Hepatocyte (in vitro differentiated cells): Measurements from ENCODE around the gene CLIP1. TPM values are rescaled to one million over a fixed set of nuclear protein-coding genes. Genes with fewer than 3 reads are reported as not detected.

Experiments
- DNase-seq: peaks from one replicate; pipeline ENCODE4 v3.0.0-alpha.2; 2016; ENCODE audit warnings: low spot score
- H2AFZ ChIP-seq: fragments of 200-600 bp; sonication (generic); 2 replicates; pipeline ENCODE4 v1.6.0; 2016; ENCODE audit warnings: antibody characterized with exemption, mild to moderate bottlenecking
- H3K27ac ChIP-seq: fragments of 200-600 bp; sonication (generic); 2 replicates; pipeline ENCODE4 v1.5.1; 2016; ENCODE audit warnings: mild to moderate bottlenecking
- H3K27me3 ChIP-seq: fragments of 200-600 bp; sonication (generic); 2 replicates; pipeline ENCODE4 v1.6.1; 2016
- H3K36me3 ChIP-seq: fragments of 200-600 bp; sonication (generic); replicated peaks from 2 replicates; pipeline ENCODE4 v1.5.1; 2016; ENCODE audit warnings: low read depth; ENCODE audit not compliant: insufficient read depth
- H3K4me1 ChIP-seq: fragments of 200-600 bp; sonication (generic); 2 replicates; pipeline ENCODE4 v1.5.1; 2016; ENCODE audit warnings: mild to moderate bottlenecking, moderate library complexity; ENCODE audit not compliant: insufficient read depth
- H3K4me2 ChIP-seq: fragments of 200-600 bp; sonication (generic); 2 replicates; pipeline ENCODE4 v1.6.0; 2016
- H3K4me3 ChIP-seq: fragments of 200-600 bp; sonication (generic); 2 replicates; pipeline ENCODE4 v1.5.1; 2016; ENCODE audit warnings: mild to moderate bottlenecking
- H3K79me2 ChIP-seq: fragments of 200-600 bp; sonication (generic); 2 replicates; pipeline ENCODE4 v1.6.0; 2017; ENCODE audit warnings: mild to moderate bottlenecking
- H3K9me2 ChIP-seq: fragments of 200-600 bp; sonication (generic); replicated peaks from 2 replicates; pipeline ENCODE4 v1.6.0; 2017; ENCODE audit warnings: mild to moderate bottlenecking; ENCODE audit not compliant: insufficient read depth
- H3K9me3 ChIP-seq: fragments of 200-600 bp; sonication (generic); 2 replicates; pipeline ENCODE4 v1.5.1; 2016; ENCODE audit warnings: low read depth, mild to moderate bottlenecking
- H4K20me1 ChIP-seq: fragments of 200-600 bp; sonication (generic); 2 replicates; pipeline ENCODE4 v1.6.0; 2016; ENCODE audit warnings: mild to moderate bottlenecking; ENCODE audit not compliant: insufficient read depth, poor library complexity, severe bottlenecking
- EZH2 ChIP-seq: fragments of 200-600 bp; sonication (generic); IDR thresholded peaks from 2 replicates; pipeline ENCODE4 v1.6.1; 2016; ENCODE audit warnings: antibody characterized with exemption, mild to moderate bottlenecking, borderline replicate concordance
- EZH2phosphoT487 ChIP-seq: fragments of 200-600 bp; sonication (generic); IDR thresholded peaks from one replicate; pipeline ENCODE4 v1.6.1; 2018; ENCODE audit warnings: antibody characterized with exemption, mild to moderate bottlenecking, low read depth, moderate library complexity; ENCODE audit not compliant: unreplicated experiment, severe bottlenecking
- WGBS: methylation state at CpG from one replicate; pipeline ENCODE4 v1.1.6; 2016; ENCODE audit warnings: low lambda C conversion rate; ENCODE audit errors: missing lambda C conversion rate; 5-methylcytosine and 5-hydroxymethylcytosine counted together
- polyA plus RNA-seq: library from polyadenylated mRNA; unstranded; fragments of >200 nt; fragmentation: Nextera tagmentation; extraction: Ambion mirVana; gene quantifications from 2 replicates; pipeline ENCODE4 v1.2.1, GENCODE V29; 2016
- total RNA-seq: library from RNA; depleted of rRNA; stranded (reverse); fragments of >200 nt; gene quantifications from 2 replicates; pipeline ENCODE4 v1.2.3, GENCODE V29; 2014
- TF ChIP-seq, protein P1 (sequence below): fragments of 200-600 bp; sonication (generic); IDR thresholded peaks from 2 replicates; pipeline ENCODE4 v1.5.1; 2016; ENCODE audit warnings: antibody characterized with exemption, mild to moderate bottlenecking; ENCODE audit not compliant: poor library complexity

Gene CLIP1
- total and polyA plus RNA-seq, 2 experiments from 2014 or later = 38.0 to 45.2 TPM

- Histone ChIP-seq H3K36me3 (no peaks in the 10 kb centered on the region), H2AFZ (no peak overlapping the region), H3K4me2 (no peak overlapping the region), H4K20me1 (no peaks in the 10 kb centered on the region), H3K9me2 (no peaks in the 10 kb centered on the region), H3K27ac (no peak overlapping the region), H3K27me3 (no peaks in the 10 kb centered on the region), H3K79me2 (no peaks in the 10 kb centered on the region), H3K4me1 (peaks cover 8% of the 10 kb centered on the region), H3K4me3 (no peak overlapping the region), H3K9me3 (no peaks in the 10 kb centered on the region)
- 91% methylated on average over 5 of the region's 5 CpGs for WGBS
- DNase-seq = no peak
- TF ChIP-seq EZH2phosphoT487 = no peak
- TF ChIP-seq, protein P1, sequence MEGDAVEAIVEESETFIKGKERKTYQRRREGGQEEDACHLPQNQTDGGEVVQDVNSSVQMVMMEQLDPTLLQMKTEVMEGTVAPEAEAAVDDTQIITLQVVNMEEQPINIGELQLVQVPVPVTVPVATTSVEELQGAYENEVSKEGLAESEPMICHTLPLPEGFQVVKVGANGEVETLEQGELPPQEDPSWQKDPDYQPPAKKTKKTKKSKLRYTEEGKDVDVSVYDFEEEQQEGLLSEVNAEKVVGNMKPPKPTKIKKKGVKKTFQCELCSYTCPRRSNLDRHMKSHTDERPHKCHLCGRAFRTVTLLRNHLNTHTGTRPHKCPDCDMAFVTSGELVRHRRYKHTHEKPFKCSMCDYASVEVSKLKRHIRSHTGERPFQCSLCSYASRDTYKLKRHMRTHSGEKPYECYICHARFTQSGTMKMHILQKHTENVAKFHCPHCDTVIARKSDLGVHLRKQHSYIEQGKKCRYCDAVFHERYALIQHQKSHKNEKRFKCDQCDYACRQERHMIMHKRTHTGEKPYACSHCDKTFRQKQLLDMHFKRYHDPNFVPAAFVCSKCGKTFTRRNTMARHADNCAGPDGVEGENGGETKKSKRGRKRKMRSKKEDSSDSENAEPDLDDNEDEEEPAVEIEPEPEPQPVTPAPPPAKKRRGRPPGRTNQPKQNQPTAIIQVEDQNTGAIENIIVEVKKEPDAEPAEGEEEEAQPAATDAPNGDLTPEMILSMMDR = no peak
- TF ChIP-seq EZH2 = no peak
Measured at GRCh38 chr12:122283680-122284079, 138.8 kb downstream of the CLIP1 start.

DNA sequence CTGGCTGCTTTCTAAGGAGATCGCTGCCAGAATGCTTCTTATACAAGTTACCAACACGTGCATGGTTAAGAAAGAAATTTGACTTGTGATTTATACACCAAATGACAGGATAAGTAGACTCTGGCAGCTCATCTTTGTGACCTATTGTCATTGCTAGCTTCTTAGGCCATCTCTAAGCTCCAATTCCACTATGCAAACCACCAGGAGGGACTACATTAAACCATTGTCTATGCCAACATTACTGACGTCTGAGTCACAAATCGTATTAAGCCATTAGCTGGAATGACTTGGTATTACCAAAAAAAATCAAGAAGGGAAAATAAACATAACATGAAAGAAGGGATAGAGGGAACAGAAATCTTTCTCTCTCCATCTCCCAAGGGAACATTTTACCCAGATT, 140.4 kb downstream of the CLIP1 start:
- 82% methylated on average over 4 of the region's 4 CpGs for WGBS
- no peak overlapping the region for H3K4me2 ChIP-seq
- peaks cover 8% of the 10 kb centered on the region for H3K4me1 ChIP-seq
- H3K27me3 ChIP-seq = no peaks in the 10 kb centered on the region
- H3K36me3 ChIP-seq = no peaks in the 10 kb centered on the region
- no peaks in the 10 kb centered on the region for H4K20me1 ChIP-seq
- TF ChIP-seq EZH2phosphoT487 (no peak), EZH2 (no peak)
- TF ChIP-seq, protein P1 = no peak
- no peak overlapping the region for H3K4me3 ChIP-seq
- DNase-seq = no peak
- H2AFZ ChIP-seq = no peak overlapping the region
- no peaks in the 10 kb centered on the region for H3K9me3 ChIP-seq
- H3K27ac ChIP-seq = no peak overlapping the region
- no peaks in the 10 kb centered on the region for H3K79me2 ChIP-seq
- no peaks in the 10 kb centered on the region for H3K9me2 ChIP-seq

- Histone ChIP-seq H3K27me3 (no peaks in the 10 kb centered on the region), H3K4me1 (peaks cover 8% of the 10 kb centered on the region), H3K4me3 (no peak overlapping the region), H3K9me3 (no peaks in the 10 kb centered on the region), H3K4me2 (no peak overlapping the region), H3K36me3 (no peaks in the 10 kb centered on the region), H4K20me1 (no peaks in the 10 kb centered on the region), H3K27ac (no peak overlapping the region), H2AFZ (no peak overlapping the region), H3K79me2 (no peaks in the 10 kb centered on the region), H3K9me2 (no peaks in the 10 kb centered on the region)
- TF ChIP-seq EZH2 = no peak
- TF ChIP-seq, protein P1 = no peak
- TF ChIP-seq EZH2phosphoT487 = no peak
- DNase-seq = no peak
- whole genome bisulfite sequencing = 91% methylated on average over 7 of the region's 7 CpGs
Measured at GRCh38 chr12:122276242-122276641, 146.2 kb downstream of the CLIP1 start.

GRCh38 chr12:122275459-122275858, 147.0 kb downstream of the CLIP1 start:
- H3K4me2 ChIP-seq = no peak overlapping the region
- WGBS = 87% methylated on average over 8 of the region's 8 CpGs

More at GRCh38 chr12:122275459-122275858, 147.0 kb downstream of the CLIP1 start:
- H4K20me1 ChIP-seq = no peaks in the 10 kb centered on the region
- H3K9me3 ChIP-seq = no peaks in the 10 kb centered on the region
- DNase-seq = no peak
- no peak overlapping the region for H3K27ac ChIP-seq
- H3K27me3 ChIP-seq = no peaks in the 10 kb centered on the region
- TF ChIP-seq EZH2phosphoT487 (no peak), EZH2 (no peak)
- TF ChIP-seq, protein P1 = no peak
- peaks cover 8% of the 10 kb centered on the region for H3K4me1 ChIP-seq
- no peak overlapping the region for H3K4me3 ChIP-seq
- no peaks in the 10 kb centered on the region for H3K79me2 ChIP-seq
- H3K36me3 ChIP-seq = no peaks in the 10 kb centered on the region
- no peak overlapping the region for H2AFZ ChIP-seq
- no peaks in the 10 kb centered on the region for H3K9me2 ChIP-seq
